ENCODE measurements around the gene MKLN1.

Gene MKLN1

DNA sequence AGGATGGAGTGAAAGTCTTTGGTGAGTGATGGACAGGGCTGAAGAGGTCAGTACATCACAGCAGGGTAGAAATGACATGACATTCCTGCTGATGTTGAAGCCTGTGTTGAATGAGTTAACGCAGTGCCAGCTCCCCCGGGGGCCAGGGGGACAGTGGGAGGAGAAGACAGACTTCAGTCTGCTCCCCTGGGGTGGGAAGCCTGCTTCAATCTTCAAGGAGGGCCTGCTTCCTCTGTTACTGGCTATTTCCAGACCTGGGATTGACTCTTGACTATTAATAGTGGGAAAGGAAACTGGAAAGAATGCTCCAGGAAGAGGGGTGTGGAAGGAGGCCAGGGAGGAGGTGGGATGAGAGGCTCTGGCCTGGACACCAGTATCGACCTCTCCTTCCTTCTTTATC, 201.5 kb downstream of the MKLN1 start:
- DNase-seq: no peak

DNA sequence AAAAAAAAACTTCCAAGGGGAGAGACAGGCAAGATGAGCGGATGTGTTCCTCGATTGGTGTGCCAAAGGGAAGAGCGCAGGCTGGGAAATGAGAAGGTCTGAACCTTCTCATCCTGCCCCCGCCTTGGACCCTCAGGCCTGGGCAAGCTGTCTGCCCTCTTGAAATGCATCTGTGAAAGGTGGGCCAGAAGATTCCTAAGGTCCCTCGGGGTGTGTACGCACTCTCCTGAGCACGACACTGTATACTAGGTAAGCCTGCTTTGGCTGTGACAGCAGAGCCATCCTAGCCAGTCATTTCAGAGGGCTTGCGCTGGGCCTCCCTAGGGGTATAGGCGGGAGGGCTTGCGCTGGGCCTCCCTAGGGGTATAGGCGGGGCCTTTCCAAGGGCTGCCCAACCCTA, 201.9 kb downstream of the MKLN1 start:
- DNase-seq: no peak

DNA sequence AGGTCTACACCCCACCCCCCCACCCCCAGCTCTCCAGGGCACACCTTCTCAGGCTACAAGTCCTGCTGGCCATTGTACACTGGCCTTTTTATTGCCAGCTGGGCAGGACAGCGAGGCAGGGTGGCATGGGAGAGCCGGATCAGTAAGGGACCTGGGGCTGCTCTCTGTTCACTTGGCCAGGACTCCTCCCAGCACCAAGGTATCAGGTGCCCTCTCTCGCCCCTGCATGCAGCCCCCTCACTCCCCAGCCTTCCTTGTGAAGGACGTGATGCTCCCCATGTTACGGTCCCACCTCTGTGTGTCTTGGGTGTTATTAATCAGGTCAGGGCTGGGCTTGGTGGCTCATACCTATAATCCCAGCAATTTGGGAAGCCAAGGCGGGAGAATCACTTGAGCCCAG, 202.5 kb downstream of the MKLN1 start:
- no peak for DNase-seq

DNA sequence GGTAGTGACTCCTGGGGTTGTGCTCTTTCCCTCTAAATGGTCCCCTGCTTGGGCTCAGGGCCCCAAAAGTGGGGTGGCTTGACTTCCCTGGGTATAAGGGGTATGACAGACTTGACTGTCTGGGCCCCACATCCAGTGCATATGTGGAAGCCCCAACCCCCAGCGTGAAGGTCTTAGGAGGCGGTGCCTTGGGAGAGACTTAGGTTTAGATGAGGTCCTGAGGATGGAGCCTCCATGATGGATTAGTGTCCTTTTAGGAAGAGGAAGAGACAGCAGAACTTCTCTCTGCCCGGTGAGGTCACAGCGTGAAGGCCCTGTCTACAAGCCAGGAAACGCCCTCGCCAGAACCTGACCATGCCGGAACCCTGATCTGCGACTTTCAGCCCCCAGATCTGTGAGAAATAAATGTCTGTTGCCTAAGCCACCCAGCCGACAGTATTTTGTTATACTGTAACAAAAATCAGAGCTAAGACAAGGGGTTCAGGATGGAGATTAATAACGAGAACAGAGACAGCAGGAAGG, 205.0 kb downstream of the MKLN1 start:
- no peak for DNase-seq

DNA sequence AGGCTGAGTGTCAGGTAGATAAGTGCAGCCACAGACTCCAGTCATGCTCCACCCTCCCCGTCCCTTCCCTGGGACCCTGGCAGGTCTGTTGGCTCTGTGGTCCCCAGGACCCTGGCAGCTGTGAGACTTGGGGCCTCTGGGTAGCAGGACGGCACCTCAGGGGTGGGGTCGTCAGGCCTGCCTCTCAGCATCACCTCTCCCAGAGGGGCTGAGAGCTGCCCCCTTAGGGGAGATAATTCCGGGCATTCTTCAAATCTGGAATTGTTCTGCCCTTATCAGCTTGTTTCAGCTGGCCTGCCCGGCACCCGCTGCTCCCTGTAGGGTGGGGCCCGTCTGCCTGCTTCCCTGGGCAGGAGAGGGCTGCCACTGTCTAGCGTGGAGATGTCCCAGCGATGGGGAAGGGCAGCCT, 205.5 kb downstream of the MKLN1 start:
- no peak for DNase-seq

DNA sequence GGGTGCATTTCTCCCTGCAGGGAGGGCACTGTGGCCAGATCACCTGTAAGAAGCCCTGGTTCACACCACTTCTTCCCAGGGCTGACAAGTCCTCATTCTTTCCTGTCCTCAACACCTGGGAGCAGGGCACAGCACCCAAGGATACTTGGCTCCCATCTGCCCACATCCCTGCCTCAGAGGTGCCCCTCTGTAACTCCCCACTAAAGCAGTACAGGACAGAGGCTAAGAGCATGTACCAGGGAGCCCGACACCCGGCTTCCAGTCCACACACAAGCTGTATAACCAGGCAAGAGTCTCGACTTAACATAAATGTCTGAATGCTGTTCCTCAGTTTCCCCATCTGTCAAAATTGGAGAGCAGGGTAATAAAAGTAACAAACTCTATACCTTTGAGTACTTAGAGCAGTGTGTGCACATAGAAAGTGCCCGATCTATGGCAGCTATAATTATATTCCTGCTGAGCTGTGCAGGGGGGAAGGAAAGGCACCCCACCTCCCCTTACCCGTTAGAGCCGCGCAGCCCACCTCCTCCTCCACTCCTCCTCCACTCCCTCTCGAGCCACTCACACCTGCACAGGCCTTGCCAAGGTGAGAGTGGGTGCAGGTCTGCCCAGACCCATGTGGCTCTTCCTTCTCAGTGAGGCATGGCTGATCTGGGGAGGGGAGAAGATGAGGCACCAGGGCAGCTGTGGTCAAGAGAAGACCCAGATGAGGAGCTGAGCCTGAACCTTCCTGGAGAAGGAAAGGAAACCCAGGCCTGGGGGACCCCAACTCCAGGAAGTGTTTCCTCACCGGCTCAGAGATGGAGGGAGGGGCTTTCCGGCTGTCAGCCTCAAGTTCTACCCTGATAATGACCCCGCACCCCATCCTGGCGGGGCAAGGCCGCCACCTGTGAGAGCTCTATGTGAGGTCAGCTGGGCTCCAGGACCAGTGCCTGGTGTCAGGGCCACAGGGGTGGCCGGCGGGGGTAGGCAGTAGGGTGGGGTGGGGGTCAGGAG, 206.2 kb downstream of the MKLN1 start:
- DNase-seq: no peak

DNA sequence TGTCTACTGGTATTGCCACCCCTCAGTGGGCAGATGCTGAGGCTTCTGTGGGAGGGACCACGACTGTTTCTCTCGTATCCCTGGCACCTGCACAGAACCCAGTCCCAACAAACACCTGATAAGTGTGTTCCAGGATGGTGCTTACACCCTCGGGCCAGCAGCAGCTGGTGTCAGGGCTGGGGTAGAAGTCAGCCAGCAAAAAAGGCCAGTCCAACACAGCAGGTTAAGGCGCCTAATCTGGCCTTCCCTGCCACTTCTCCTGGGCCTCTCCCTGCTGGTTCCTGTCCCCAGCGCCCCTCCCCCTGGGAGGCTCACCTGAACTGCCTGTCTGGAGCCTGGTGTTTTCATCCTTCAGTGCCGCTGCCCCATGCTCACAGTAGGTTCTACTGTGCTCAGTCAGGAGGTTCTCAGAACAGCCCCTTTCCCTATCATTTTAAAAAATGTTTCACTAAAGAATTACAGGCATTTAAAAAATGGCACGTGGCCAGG, 208.7 kb downstream of the MKLN1 start:
- DNase-seq: no peak

DNA sequence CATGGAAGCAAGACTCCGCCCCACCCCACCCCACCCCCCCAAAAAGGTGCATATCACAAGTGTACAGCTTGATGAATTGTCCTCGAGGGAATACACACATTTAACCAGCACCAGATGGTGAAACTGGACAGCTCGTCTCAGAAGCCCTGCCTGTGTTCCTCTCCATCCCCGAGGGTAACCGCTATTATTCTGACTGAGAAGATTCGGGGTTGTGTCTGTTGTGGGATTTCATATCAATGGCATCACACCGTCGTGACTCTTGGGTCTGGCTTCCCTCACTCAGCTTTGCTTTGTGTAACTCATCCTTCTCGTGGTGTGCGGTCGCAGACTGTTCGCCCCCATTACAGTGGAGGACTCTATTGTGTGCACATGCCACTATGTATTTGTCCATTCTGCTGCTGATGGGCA, 209.9 kb downstream of the MKLN1 start:
- DNase-seq: no peak

DNA sequence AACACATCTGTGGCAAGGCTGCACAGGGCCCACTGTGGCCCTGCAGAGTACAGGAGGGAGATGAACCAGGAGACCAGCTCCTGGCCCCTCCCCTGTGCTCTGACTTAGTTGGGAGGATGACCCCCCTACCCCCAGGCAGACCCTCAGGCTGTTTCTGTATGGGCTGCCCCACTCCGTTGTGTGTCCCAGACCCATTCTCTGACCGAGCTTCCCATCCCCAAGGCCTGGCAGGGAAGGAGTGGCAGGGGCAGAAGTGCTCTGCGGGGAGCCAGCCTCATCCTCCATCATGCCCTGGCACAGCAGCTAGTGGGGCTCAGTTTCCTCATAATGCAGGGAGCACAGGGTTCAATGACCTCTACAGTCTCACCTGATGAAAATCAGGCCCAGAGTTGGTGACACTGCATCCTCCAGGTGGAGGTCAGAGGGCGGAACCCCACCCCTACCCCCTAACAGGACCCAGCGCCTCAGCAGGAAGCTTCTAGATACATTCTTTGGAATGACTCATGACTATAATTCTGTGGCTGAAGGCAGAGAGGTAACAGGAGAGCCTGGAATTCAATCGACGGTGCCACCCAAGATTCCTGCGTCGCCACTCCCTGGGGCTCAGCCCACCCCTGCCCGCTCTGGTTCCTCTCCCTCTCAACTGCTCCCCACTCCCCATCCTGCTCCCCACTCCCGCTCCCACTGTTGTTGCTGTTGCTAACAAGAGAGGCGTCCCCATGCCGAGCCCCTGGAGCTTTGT, 210.6 kb downstream of the MKLN1 start:
- no peak for DNase-seq

DNA sequence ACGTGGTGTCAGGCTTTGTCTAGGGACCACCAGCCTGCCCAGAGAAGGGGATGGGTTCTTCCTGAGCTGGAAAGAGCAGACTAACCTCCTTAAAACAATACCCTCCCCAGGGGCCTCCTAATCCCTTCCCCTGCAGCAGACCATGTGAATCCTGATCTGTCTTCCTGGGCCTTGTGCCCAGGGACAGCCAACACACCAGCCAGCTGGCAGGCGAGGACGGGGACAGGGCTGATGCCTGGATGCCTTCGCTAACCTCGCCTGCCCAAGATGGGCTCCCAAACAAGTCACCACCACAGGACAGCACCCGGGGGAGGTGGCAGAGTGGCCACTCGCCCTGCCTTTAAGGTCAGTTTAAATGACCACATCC, 211.1 kb downstream of the MKLN1 start:
- DNase-seq: no peak

DNA sequence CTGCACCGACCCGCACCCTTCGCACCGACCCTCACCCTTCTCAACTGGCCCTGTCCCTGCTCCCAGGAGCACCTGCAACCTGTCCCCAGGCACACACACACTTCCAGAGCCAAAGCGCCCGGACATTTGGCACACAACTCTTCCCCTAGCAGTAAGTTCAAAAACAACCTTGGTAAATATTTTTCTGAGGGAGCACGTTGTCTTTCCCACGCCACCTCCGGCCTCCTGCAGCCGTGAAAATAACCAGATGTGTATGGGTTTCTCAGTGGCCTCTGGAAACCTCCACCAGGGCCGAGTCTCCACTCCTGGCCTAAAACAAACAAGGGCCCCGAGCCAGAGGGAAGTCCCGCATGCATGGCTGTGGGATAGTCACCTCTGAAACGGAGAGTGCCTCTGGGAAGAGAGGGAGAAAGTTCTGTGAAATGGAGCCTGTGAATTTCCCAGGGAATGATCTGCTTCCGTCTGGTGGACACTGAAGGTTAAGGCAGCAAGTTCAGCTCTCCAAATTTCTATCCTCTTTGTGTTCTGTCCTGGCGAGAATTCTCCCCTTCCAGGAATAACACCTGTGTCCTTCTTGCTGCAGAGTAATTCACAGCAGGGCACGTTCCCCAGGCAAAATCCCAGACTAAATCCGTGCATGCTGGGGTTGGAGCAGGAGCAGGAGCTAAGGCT, 213.0 kb downstream of the MKLN1 start:
- no peak for DNase-seq

DNA sequence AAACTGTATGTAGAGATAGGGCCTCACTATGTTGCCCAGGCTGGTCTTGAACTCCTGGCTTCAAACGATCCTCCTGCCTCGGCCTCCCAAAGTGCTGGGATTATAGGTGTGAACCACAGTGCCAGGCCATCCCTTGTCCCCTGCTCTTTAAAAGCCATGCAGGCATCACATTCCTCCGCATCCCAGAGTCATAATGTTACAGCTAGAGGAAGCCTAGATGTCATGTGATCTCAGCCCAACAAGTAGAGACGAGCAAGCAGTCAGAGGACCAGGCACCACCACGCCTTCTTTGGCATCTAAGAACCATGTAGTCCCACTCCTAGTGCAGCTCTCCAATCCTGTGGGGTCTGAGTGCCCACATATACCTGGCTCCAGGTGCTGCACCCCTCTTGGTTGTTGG, 215.6 kb downstream of the MKLN1 start:
- DNase-seq: no peak

DNA sequence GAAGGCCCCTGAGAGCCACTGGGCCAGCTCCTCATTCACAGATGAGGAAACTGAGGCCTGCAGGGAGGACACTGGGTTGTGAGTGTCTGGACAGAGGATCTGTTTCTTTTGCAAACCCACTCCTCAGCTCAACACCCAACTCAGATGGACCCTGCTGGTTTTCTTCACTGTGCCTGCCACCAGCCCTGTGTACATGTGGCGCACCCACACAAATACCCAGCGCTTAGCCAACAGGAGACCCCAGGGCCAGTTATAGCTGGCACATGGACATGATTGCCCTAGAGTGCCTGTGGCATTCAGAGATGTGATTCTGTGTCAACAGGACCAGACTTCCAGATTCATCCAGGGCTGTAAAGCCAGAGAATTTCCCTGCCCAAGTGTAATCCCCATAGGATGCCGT, 216.3 kb downstream of the MKLN1 start:
- DNase-seq: no peak

DNA sequence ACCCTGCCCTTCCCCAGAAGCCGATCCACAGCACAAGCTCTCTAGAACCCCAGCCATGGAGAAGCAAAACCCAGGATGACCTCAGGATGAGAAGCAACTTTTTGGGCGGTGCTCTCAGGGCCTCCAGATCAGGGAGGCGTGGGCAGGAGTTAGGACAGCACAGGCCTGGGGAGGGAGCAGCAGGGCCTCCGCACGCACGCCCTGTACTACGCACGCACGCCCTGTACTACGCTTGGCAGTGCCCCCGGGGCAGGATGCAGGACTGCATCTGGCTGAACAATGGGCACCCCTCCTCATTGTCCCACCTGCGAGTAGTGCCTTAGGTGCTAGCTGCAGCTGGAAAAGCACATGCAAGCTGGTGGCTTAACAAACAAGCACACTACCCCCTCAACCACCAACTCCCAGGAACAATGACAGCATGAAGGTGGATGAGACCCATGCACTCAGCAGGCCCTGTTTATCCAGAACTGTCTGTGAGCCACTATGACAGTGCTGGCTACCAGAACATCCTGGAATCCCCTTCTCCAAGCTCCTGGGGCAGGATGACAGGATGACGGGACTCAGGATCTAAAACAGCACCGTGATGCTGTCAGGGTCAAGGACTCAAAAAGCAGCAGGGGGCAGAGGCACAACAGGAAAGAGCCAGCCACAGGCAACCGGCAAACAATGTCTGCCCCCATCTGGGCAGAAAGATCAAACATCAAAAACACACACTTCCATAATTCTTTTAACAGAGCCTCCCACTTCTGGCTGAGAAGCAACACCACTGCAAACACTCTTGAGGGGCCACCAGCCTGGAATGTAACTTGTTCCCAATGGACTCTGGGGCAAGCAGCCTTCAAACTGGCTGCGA, 217.0 kb downstream of the MKLN1 start:
- no peak for DNase-seq

DNA sequence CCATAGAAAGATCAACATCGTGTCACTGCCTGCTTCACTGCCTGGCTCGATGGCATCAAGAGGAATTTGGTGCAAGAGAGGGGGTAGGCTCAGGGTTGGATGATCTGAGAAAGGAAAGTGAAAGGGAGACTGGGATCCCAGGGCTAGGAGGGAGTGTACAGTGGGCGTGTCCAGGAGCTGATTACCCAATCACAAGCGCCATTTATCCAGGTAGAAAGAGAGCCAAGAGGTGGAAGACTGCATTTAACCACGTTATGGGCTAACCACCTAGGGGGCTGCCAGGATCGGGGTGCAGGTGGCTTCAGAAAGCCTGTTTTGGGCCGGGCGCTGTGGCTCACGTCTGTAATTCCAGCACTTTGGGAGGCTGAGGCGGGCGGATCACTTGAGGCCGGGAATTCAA, 218.4 kb downstream of the MKLN1 start:
- DNase-seq: no peak

Measured in left hindlimb (tissue), 1 donor.